AG09309 (cell line): ENCODE data around the gene MISFA.
A peak's percentile ranks its signal among the peaks of the same experiment; 100 is the strongest.
"Not testable (repeated sequence)": the region's sequence is repeated elsewhere in the genome, so short reads cannot be mapped to it uniquely, and the experiment has no call there.

Experiments
- DNase-seq: peaks from one replicate; pipeline ENCODE4 v3.0.0-alpha.2; 2010; ENCODE audit warnings: low read depth
- H3K4me3 ChIP-seq: 2 replicates; pipeline ENCODE4 v1.5.1; 2011; ENCODE audit warnings: mild to moderate bottlenecking, low read depth, low read length, moderate library complexity; ENCODE audit not compliant: control insufficient read depth
- TF ChIP-seq, protein P1 (sequence below): IDR thresholded peaks from 2 replicates; pipeline ENCODE4 v1.5.1; 2011; ENCODE audit warnings: mild to moderate bottlenecking, low read depth, low read length, inconsistent platforms; ENCODE audit not compliant: insufficient read depth, control insufficient read depth; ENCODE audit errors: missing control alignments

The MISFA gene

DNA sequence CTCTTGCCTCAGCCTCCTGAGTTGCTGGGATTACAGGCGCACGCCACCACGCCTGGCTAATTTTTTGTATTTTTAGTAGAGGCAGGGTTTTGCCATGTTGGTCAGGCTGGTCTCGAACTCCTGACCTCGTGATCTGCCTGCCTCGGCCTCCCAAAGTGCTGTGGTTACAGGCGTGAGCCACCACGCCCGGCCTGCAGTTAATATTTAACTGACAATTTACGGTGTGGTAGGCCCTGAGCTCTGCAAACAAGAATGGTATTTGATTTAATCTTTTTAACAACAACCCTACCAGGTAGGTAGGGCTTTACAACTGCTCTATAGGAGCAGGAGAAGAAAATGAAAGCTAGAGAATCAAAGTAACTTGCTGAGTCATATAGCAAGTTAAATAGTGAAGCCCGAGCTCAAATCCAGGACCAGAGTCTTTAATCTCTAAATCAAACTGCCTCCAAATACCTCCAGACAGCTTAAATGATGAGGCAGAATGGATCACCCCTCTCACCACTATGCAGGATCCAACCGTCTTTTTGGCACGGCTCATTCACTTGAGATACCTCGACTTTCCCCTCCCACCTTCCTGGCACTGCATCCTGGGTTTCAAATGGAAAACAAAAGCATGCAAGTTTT, 20.5 kb upstream of the MISFA start:
- TF ChIP-seq, protein P1, sequence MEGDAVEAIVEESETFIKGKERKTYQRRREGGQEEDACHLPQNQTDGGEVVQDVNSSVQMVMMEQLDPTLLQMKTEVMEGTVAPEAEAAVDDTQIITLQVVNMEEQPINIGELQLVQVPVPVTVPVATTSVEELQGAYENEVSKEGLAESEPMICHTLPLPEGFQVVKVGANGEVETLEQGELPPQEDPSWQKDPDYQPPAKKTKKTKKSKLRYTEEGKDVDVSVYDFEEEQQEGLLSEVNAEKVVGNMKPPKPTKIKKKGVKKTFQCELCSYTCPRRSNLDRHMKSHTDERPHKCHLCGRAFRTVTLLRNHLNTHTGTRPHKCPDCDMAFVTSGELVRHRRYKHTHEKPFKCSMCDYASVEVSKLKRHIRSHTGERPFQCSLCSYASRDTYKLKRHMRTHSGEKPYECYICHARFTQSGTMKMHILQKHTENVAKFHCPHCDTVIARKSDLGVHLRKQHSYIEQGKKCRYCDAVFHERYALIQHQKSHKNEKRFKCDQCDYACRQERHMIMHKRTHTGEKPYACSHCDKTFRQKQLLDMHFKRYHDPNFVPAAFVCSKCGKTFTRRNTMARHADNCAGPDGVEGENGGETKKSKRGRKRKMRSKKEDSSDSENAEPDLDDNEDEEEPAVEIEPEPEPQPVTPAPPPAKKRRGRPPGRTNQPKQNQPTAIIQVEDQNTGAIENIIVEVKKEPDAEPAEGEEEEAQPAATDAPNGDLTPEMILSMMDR: no peak
- no peak overlapping the region for H3K4me3 ChIP-seq
- no peak for DNase-seq

GRCh38 chr11:18580113-18580766, 19.3 kb upstream of the MISFA start:
- TF ChIP-seq, protein P1: no peak

GRCh38 chr11:18581825-18582224, 17.8 kb upstream of the MISFA start:
- H3K4me3 ChIP-seq: no peak overlapping the region
- TF ChIP-seq, protein P1: no peak
- DNase-seq: no peak

More at GRCh38 chr11:18580113-18580766, 19.3 kb upstream of the MISFA start:
- no peak for DNase-seq
- H3K4me3 ChIP-seq: no peak overlapping the region

DNA sequence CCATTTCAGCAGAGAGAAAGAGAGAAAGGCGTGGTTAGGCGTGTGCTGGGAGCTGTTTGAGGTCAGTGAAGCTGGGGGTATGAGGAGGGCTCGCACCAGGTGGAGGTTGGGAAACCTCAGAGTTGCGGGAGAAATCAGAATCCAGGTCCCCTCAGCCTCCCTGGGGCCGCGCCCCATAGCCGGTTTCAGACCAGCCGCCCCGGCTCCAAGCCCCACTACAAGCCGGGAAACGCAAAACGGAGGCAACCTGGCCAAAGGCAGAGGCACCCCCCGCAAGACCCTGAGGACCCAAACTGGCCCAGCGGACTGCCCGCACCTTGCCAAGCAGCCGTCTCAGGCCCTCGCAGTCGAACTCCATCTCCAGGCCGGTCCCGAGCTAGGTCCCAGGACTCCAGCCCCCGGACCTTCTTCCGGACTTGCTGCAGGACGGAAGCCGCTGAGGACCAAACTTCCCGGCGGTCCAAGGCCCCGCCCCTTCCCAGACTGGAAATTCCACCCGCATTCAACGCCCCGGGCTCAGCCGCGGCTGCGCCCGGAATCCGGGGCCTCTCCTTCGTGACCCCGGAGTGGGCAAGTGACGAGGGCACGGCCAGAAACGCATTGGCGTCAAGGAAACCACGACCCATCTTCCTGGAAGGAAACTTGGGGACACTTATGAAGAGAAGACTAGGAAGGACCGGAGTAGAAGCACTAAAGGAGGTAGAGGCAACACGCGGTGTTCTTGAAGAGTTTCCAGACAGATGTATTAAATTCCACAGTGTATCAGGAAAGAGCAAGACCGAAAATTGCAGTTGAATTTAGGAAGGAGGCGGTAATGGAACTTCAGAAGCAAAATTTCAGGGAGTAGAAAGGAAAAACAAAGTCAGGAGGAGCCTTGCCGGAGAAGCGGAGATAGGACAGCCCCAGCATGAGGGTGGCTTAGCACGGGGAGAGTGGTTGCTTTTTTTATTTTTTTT, 11.0 kb upstream of the MISFA start, which contains the start of gene UEVLD:
UEVLD (minus strand) TSS at position 438 of the 956 bp plus-strand sequence; CDS start at position 358, 80 bp downstream.
- DNase-seq: peak; percentile 48
- TF ChIP-seq, protein P1: no peak
- peak within 1 kb of the TSS; percentile 100 for H3K4me3 ChIP-seq

DNA sequence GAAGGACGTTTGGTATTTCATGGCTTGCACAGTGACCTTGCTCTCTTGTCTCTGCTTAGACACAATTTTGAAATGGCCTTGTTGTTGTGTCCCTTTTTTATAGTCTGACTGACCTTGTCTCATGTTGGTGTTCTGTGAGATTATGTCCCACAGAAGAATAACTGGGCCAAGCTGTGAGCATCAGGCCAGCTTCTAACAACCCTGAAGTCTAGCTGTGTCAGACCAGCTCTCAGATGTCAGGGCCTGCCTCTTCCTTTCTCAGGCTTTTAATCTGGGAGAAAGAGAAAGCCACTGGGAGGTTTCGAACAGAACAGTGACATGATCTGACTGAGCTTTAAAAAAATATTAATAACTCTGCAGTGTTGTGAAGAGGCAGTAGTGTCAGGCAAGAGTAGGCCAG, 9.0 kb upstream of the MISFA start:
- no peak overlapping the region for H3K4me3 ChIP-seq
- no peak for DNase-seq
- TF ChIP-seq, protein P1: no peak

- not testable (repeated sequence) for DNase-seq, H3K4me3 ChIP-seq
Observed at GRCh38 chr11:18594088-18594487, 5.5 kb upstream of the MISFA start.
